Naive thymus-derived CD8-positive, alpha-beta T cell (primary cell): ENCODE results near the gene TCHP. TPM values are rescaled to one million over a fixed set of nuclear protein-coding genes. Genes with fewer than 3 reads are reported as not detected.
"Not testable (repeated sequence)": the region's sequence is repeated elsewhere in the genome, so short reads cannot be mapped to it uniquely, and the experiment has no call there.

Experiments
- ATAC-seq, 2 donors: fragments of 150-1000 bp; cut with Tn5 transposase in 1 of 2; sonication (Bioruptor Pico), chemical (Tn5 transposase) in 1 of 2; 1 replicate in 1 of 2; 2 replicates in 1 of 2; pipeline ENCODE4 v1.10.0; 2021; ENCODE audit warnings: mild to moderate bottlenecking in 2 of 2, moderate library complexity in 2 of 2
- POLR2A ChIA-PET: fragments of 350-600 bp; sonication (Branson Sonifier 250); formaldehyde crosslinking; loops from one replicate; lab custom pipeline; 2021; ENCODE audit warnings: antibody characterized with exemption; lab: Charles Lee
- DNase-seq, 10 donors: peaks; one replicate each; pipeline versions ENCODE4 v3.0.0 to v3.0.0-alpha.2; 2020 to 2022
- H3K27ac Mint-ChIP-seq, 10 donors: one replicate each; pipeline ENCODE4 v1.8.0; 2020 to 2022; ENCODE audit warnings: mild to moderate bottlenecking in 10 of 10, mixed read lengths in 10 of 10, moderate library complexity in 4 of 10, inconsistent platforms in 1 of 10
- H3K27me3 Mint-ChIP-seq, 5 donors: one replicate each; pipeline ENCODE4 v1.8.0; 2021 to 2022; ENCODE audit warnings: mixed read lengths in 5 of 5
- H3K36me3 Mint-ChIP-seq, 3 donors: one replicate each; pipeline ENCODE4 v1.8.0; 2020 to 2022; ENCODE audit warnings: mixed read lengths in 3 of 3, mild to moderate bottlenecking in 2 of 3, inconsistent platforms in 1 of 3
- H3K4me1 Mint-ChIP-seq, 4 donors: one replicate each; pipeline ENCODE4 v1.8.0; 2021 to 2022; ENCODE audit warnings: mixed read lengths in 4 of 4
- H3K4me3 Mint-ChIP-seq, 10 donors: one replicate each; pipeline ENCODE4 v1.8.0; 2020 to 2022; ENCODE audit warnings: mild to moderate bottlenecking in 10 of 10, mixed read lengths in 10 of 10, moderate library complexity in 6 of 10, inconsistent platforms in 1 of 10
- H3K9me3 Mint-ChIP-seq, 9 donors: one replicate each; pipeline ENCODE4 v1.8.0; 2020 to 2022; ENCODE audit warnings: mixed read lengths in 9 of 9, mild to moderate bottlenecking in 3 of 9, inconsistent platforms in 1 of 9, moderate library complexity in 1 of 9
- polyA plus RNA-seq, 3 donors: library from polyadenylated mRNA; unstranded; fragments of 300-500 nt; fragmentation: Illumina TruSeq; gene quantifications; one replicate each; pipeline ENCODE4 v1.2.3, GENCODE V29; 2021
- total RNA-seq, 8 experiments: library from RNA in 2 of 8; stranded (reverse) in 2 of 8; gene quantifications; one replicate each; pipeline ENCODE4 v1.2.3 and lab custom pipeline; 2021 to 2026

The TCHP gene
- total RNA-seq, result 10 to 100 TPM; 36.8 to 39.1 TPM
- polyA plus RNA-seq, result 10 to 100 TPM in 1 of 3 donors, 1 to 10 TPM in 2; 6.7 to 11.1 (median 8.6) TPM
- total RNA-seq (lab: John Stamatoyannopoulos, UW), result 27.0 to 44.6 (median 40.0) reads per million in 6 experiments

DNA sequence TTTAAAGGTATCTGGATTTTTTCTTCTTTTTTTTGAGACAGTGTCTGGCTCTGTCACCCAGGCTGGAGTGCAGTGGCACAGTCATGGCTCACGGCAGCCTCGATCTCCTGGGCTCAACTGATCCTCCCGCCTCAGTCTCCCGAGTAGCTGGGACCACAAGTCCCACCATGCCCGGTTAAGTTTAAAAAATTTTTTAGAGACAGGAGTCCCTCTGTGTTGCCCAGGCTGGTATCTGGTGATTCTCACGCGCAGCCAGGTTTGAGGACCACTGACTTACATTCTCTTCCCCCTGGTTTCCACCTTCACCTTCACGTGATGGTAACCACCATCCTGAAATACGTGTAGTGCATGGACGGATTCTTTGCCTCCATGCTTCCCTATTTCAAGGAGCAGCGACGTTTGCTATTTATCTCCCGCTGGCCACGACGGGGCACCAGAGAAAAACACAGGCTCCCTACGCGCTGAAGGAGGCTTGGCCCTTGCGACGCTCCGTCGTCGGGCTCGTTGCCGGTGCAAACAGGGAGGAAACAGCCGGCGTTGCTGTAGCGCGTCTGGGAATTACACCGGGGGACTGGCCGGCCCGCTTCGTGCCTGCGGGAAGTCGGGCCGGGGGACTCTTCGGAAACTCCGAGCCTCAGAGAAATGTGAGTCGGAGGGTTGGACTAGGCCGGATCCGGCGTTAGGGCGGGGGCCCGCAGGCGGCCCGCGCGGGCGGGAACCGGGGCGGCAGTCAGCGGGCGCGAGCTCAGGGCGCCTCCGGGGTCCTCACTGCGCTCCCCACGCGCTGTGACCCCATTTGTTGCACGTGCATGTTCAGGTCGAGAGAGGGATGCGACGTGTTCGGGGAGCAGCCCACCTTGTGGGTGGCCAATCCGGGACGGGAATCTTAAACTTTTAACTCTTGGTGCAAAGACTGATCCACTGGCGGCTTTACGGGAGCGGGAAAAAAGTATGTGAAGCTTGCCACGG, at the start of gene TCHP:
Gene TCHP, plus strand, starts transcription at position 492 of the 969 bp plus-strand sequence. CDS start 2,753 bp downstream, outside the sequence.
- DNase-seq, result peak; percentile 49 to 84 (median 66)
- H3K27me3 Mint-ChIP-seq, result no peaks in the 10 kb centered on the region
- H3K36me3 Mint-ChIP-seq, result peaks cover 5 to 22% (median 8%) of the 10 kb centered on the region in 3 donors
- no peaks in the 10 kb centered on the region for H3K9me3 Mint-ChIP-seq
- ATAC-seq, result peak; percentile 87 to 91
- H3K27ac Mint-ChIP-seq, result peak within 1 kb of the TSS; percentile 93 to 99 (median 96)
- POLR2A ChIA-PET, result interaction anchor here (0.5 to 1.4 kb wide), 6 partner anchors 11 to 1313 kb away, joined by 3 to 4 read pairs (median 3); no protein-coding TSS in a partner anchor
- H3K4me3 Mint-ChIP-seq, result peak within 1 kb of the TSS; percentile 92 to 97 (median 95)
- peaks cover 15 to 32% (median 26%) of the 10 kb centered on the region in 4 donors for H3K4me1 Mint-ChIP-seq

GRCh38 chr12:109850518-109850917, 49.6 kb upstream of the TCHP start:
- H3K4me1 Mint-ChIP-seq, ATAC-seq, H3K4me3 Mint-ChIP-seq, H3K9me3 Mint-ChIP-seq, DNase-seq, H3K27me3 Mint-ChIP-seq, H3K27ac Mint-ChIP-seq, POLR2A ChIA-PET: not testable (repeated sequence)
- peaks cover 0 to 24% (median 0%) of the 10 kb centered on the region in 3 donors for H3K36me3 Mint-ChIP-seq

DNA sequence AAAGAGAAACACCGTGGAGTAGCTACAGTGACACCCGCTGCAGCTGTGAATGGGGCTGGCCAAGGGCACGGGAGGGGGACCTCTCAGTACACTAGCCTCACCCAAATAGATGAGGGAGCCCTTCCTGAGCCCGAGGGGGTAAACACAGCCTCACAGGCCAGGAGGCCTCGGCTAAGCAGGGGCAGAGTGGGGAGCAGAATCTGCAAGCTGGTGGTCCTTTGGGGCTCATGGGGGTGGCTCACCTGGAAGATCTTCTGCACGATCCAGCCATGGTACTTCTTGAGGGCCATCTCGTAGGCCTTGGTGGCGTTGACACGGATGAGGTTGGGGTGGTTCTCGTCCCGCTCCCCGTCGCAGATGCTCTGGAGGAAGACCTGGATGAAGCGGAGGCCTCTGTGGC, 44.7 kb upstream of the TCHP start:
- DNase-seq (no peak), ATAC-seq (no peak)
- H3K4me3 Mint-ChIP-seq, result no peak overlapping the region
- H3K4me1 Mint-ChIP-seq, result peaks cover 0 to 10% (median 4%) of the 10 kb centered on the region in 4 donors
- no peak overlapping the region for H3K27ac Mint-ChIP-seq
- no peaks in the 10 kb centered on the region for H3K27me3 Mint-ChIP-seq
- POLR2A ChIA-PET, result interaction anchor here (1.2 kb wide), 1 partner anchor 23 kb away, joined by 3 read pairs; no protein-coding TSS in a partner anchor
- H3K36me3 Mint-ChIP-seq, result peaks cover 0 to 34% (median 3%) of the 10 kb centered on the region in 3 donors
- H3K9me3 Mint-ChIP-seq, result no peaks in the 10 kb centered on the region

DNA sequence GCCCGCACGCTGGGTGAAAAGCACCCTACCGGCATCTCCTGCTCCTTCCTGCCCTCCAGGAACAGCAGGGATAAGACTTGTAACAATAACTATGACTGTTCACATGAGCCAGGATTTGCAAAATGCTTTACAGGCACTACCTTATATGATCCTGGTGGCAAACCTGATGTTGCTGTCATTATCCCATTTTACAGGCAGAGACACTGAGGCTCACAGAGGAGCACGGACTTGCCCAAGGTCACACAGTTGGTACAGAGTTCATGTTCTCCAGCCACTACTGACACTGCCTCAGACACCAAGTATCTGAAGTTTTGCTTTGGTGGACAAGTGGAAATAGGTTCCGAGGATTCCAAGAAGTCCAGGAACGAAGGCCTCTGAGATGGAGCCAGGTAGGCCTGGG, 42.4 kb upstream of the TCHP start:
- Mint-ChIP-seq H3K4me3 (no peak overlapping the region), H3K27ac (peak overlapping the region in 2 of 10 donors; percentile 40 to 76)
- POLR2A ChIA-PET, result no interaction called here

DNA sequence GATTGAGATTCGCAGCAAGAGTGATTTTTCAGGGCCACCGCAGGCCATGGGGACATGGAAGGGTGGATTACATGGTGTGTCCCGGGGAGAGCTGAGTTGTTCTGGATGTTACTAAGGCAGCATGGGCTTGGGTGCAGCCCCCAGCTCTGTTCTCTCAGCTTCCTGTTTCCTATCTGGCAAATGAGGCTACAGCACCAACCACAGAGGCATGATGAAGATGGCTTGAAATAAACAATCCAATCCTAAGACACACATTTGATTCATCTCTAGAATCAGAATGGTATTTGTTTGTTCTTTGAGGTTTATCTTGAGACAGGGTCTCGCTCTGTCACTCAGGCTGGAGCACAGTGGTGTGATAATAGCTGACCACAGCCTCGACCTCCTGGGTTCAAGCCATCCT, 41.3 kb upstream of the TCHP start:
- Mint-ChIP-seq H3K27ac (peak overlapping the region in 7 of 10 donors; percentile 4 to 82 (median 72)), H3K4me3 (no peak overlapping the region), H3K27me3 (no peaks in the 10 kb centered on the region), H3K4me1 (peaks cover 6 to 13% (median 10%) of the 10 kb centered on the region in 4 donors), H3K9me3 (no peaks in the 10 kb centered on the region), H3K36me3 (peaks cover 0 to 26% (median 3%) of the 10 kb centered on the region in 3 donors)
- POLR2A ChIA-PET, result interaction anchor here (0.6 kb wide), 1 partner anchor 60 kb away, joined by 3 read pairs; no protein-coding TSS in a partner anchor
- DNase-seq (no peak), ATAC-seq (no peak)

More for the DNA sequence above, 42.4 kb upstream of the TCHP start:
- peaks cover 0 to 29% (median 3%) of the 10 kb centered on the region in 3 donors for H3K36me3 Mint-ChIP-seq
- no peaks in the 10 kb centered on the region for H3K9me3 Mint-ChIP-seq
- no peak for DNase-seq
- H3K4me1 Mint-ChIP-seq, result peaks cover 0 to 10% (median 4%) of the 10 kb centered on the region in 4 donors
- no peak for ATAC-seq
- H3K27me3 Mint-ChIP-seq, result no peaks in the 10 kb centered on the region

DNA sequence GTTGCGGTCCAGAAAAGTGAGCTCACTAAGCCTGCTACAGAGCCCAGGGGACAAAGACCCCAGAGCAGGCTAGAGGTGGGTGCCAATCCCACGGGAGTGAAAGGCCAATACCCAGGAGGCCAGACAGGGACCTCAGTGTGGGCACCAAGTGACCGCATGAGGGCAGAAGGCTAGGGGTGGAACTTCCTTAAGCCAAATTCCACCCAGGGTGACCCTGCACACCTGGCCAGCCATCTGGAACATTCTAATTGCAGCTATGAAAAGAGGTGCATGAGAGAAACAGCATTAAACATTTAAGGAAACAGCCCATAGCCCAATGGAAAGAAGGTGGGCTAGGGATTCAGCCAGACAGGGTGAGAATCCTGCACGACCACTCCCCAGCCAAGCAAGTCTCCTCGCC, 39.1 kb upstream of the TCHP start:
- POLR2A ChIA-PET, result no interaction called here
- Mint-ChIP-seq H3K4me3 (no peak overlapping the region), H3K27me3 (no peaks in the 10 kb centered on the region), H3K27ac (no peak overlapping the region), H3K36me3 (peaks cover 0 to 17% (median 3%) of the 10 kb centered on the region in 3 donors), H3K4me1 (peaks cover 12 to 31% (median 24%) of the 10 kb centered on the region in 4 donors), H3K9me3 (no peaks in the 10 kb centered on the region)
- DNase-seq (no peak), ATAC-seq (no peak)

GRCh38 chr12:109861689-109862314, 38.3 kb upstream of the TCHP start:
- Mint-ChIP-seq H3K4me1 (peaks cover 14 to 34% (median 26%) of the 10 kb centered on the region in 4 donors), H3K4me3 (no peak overlapping the region), H3K9me3 (no peaks in the 10 kb centered on the region), H3K27ac (peak overlapping the region in 1 of 10 donors; percentile 43), H3K36me3 (peaks cover 0 to 17% (median 3%) of the 10 kb centered on the region in 3 donors), H3K27me3 (no peaks in the 10 kb centered on the region)
- ATAC-seq (no peak), DNase-seq (no peak)
- POLR2A ChIA-PET, result no interaction called here

- H3K9me3 Mint-ChIP-seq, H3K4me3 Mint-ChIP-seq, ATAC-seq, H3K27me3 Mint-ChIP-seq, DNase-seq, POLR2A ChIA-PET: not testable (repeated sequence)
- H3K27ac Mint-ChIP-seq, result peak overlapping the region in 4 of 10 donors; percentile 27 to 79 (median 55)
- peaks cover 14 to 34% (median 26%) of the 10 kb centered on the region in 4 donors for H3K4me1 Mint-ChIP-seq
- peaks cover 0 to 14% (median 1%) of the 10 kb centered on the region in 3 donors for H3K36me3 Mint-ChIP-seq
Measured at GRCh38 chr12:109862491-109862890, 37.6 kb upstream of the TCHP start.

DNA sequence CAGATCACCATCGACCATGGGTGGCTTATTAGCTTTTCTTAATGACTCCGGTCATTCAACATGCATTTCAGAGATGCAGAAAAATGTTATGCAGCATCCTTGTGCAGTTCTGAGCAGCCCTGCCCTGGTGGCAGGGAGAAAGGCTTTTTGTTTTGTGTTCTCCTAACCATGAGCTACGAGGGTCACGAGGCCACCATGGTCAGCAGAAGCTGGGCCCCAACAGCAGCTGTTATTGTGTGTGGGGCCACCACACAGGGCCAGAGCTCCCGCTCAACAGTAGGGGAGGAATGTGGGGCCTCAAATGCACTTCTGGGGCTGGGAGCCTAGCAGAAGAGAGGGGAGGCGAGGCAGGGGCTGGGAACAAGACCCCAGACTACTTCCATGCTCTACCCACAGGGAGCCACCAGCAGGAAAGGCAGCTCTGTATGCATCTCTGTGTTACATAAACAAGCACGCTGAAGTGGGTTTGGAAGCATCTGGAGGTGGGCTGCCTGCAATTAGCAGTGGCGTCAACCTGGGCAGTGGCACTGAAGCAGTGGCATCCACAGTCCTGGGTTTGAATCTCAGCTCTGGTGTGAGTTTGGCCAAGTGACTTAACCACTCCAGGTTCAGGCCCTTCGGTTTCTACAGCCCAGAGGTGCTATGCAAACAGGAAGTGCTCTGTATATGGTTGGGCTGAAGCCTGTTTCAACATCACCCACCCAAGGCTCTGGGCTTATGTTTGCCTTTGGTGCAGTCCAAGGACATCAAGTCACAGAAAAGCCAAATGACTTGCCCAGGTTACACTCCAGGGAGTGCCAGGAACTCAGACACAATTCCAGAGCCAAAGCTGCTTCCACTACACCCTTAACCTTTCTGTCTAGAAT, 36.0 kb upstream of the TCHP start:
- Mint-ChIP-seq H3K4me3 (peak overlapping the region in 1 of 10 donors; percentile 52), H3K36me3 (peaks cover 0 to 11% (median 0%) of the 10 kb centered on the region in 3 donors), H3K4me1 (peaks cover 13 to 37% (median 27%) of the 10 kb centered on the region in 4 donors), H3K27me3 (no peaks in the 10 kb centered on the region), H3K27ac (peak overlapping the region; percentile 25 to 86 (median 71)), H3K9me3 (no peaks in the 10 kb centered on the region)
- ATAC-seq (peak in 1 of 2 donors; percentile 65), DNase-seq (no peak)
- POLR2A ChIA-PET, result no interaction called here

GRCh38 chr12:109864916-109865315, 35.2 kb upstream of the TCHP start:
- POLR2A ChIA-PET, result interaction anchor here (0.7 kb wide), 1 partner anchor 57 kb away, joined by 6 read pairs; no protein-coding TSS in a partner anchor
- DNase-seq, result no peak
- Mint-ChIP-seq H3K9me3 (no peaks in the 10 kb centered on the region), H3K36me3 (peaks cover 0 to 11% (median 0%) of the 10 kb centered on the region in 3 donors), H3K27me3 (no peaks in the 10 kb centered on the region), H3K4me1 (peaks cover 13 to 37% (median 27%) of the 10 kb centered on the region in 4 donors), H3K27ac (peak overlapping the region in 6 of 10 donors; percentile 11 to 90 (median 74)), H3K4me3 (no peak overlapping the region)
- ATAC-seq, result no peak

GRCh38 chr12:109868182-109869051, 31.7 kb upstream of the TCHP start:
- H3K4me3 Mint-ChIP-seq, result no peak overlapping the region
- H3K9me3 Mint-ChIP-seq, result no peaks in the 10 kb centered on the region
- H3K4me1 Mint-ChIP-seq, result peaks cover 16 to 44% (median 32%) of the 10 kb centered on the region in 4 donors
- H3K36me3 Mint-ChIP-seq, result peaks cover 0 to 15% (median 0%) of the 10 kb centered on the region in 3 donors
- no peak for ATAC-seq
- POLR2A ChIA-PET, result no interaction called here
- no peaks in the 10 kb centered on the region for H3K27me3 Mint-ChIP-seq
- peak overlapping the region in 1 of 10 donors; percentile 83 for H3K27ac Mint-ChIP-seq
- DNase-seq, result no peak
